Dedifferentiated amniotic fluid mesenchymal stem cell (primary cell): ENCODE results near the gene SHLD1.

Experiments
- DNase-seq: peaks from one replicate; pipeline ENCODE4 v3.0.0-alpha.2; 2016; ENCODE audit errors: extremely low spot score

The SHLD1 gene

GRCh38 chr20:5893052-5893451, 142.9 kb downstream of the SHLD1 start:
- DNase-seq, result no peak

GRCh38 chr20:5893621-5894020, 143.4 kb downstream of the SHLD1 start:
- DNase-seq, result no peak

- DNase-seq, result no peak
Measured at GRCh38 chr20:5895626-5896025, 145.4 kb downstream of the SHLD1 start.

GRCh38 chr20:5899444-5899843, 149.2 kb downstream of the SHLD1 start:
- DNase-seq, result no peak

GRCh38 chr20:5900908-5901307, 150.7 kb downstream of the SHLD1 start:
- DNase-seq, result no peak

- no peak for DNase-seq
Measured at GRCh38 chr20:5908981-5909380, 158.8 kb downstream of the SHLD1 start.

- DNase-seq, result no peak
Measured at GRCh38 chr20:5910186-5910585, 160.0 kb downstream of the SHLD1 start.

GRCh38 chr20:5913166-5913565, 163.0 kb downstream of the SHLD1 start:
- DNase-seq, result no peak
